ENCODE data around the gene WDR3.

GRCh38 chr1:117921991-117922390, 7.5 kb upstream of the WDR3 start:
- TF ChIP-seq POLR2AphosphoS5 (IDR thresholded peaks at IDR 0.05; ENCODE audit: low read depth, low read length), result no peak
- no peak for TF ChIP-seq TAF1 (IDR thresholded peaks at IDR 0.05; ENCODE audit: borderline replicate concordance, insufficient read depth, low read length)
- TF ChIP-seq, protein P1, sequence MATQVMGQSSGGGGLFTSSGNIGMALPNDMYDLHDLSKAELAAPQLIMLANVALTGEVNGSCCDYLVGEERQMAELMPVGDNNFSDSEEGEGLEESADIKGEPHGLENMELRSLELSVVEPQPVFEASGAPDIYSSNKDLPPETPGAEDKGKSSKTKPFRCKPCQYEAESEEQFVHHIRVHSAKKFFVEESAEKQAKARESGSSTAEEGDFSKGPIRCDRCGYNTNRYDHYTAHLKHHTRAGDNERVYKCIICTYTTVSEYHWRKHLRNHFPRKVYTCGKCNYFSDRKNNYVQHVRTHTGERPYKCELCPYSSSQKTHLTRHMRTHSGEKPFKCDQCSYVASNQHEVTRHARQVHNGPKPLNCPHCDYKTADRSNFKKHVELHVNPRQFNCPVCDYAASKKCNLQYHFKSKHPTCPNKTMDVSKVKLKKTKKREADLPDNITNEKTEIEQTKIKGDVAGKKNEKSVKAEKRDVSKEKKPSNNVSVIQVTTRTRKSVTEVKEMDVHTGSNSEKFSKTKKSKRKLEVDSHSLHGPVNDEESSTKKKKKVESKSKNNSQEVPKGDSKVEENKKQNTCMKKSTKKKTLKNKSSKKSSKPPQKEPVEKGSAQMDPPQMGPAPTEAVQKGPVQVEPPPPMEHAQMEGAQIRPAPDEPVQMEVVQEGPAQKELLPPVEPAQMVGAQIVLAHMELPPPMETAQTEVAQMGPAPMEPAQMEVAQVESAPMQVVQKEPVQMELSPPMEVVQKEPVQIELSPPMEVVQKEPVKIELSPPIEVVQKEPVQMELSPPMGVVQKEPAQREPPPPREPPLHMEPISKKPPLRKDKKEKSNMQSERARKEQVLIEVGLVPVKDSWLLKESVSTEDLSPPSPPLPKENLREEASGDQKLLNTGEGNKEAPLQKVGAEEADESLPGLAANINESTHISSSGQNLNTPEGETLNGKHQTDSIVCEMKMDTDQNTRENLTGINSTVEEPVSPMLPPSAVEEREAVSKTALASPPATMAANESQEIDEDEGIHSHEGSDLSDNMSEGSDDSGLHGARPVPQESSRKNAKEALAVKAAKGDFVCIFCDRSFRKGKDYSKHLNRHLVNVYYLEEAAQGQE (IDR thresholded peaks at IDR 0.05; ENCODE audit: insufficient read depth in 1 of 2, low read depth in 2 of 2, low read length in 2 of 2), result no peak
- no peak for TF ChIP-seq SIN3A (IDR thresholded peaks at IDR 0.05; ENCODE audit: borderline replicate concordance, insufficient read depth, low read length)

Measured in PFSK-1 (cell line).